Sigmoid colon (tissue), 4 donors: Measurements from ENCODE around the gene SMAP2.

Experiments
- EP300 ChIP-seq, 4 donors: sonication (generic); formaldehyde crosslinking; IDR thresholded peaks; one replicate each; pipeline ENCODE4 v1.6.1; 2017; ENCODE audit warnings: antibody characterized with exemption in 4 of 4
- POLR2A ChIP-seq, 2 donors: fragments of 450-650 bp; IDR thresholded peaks; one replicate each; pipeline ENCODE4 v1.6.1; 2016; ENCODE audit warnings: antibody characterized with exemption in 2 of 2, mild to moderate bottlenecking in 2 of 2, moderate library complexity in 2 of 2
- POLR2AphosphoS5 ChIP-seq, 4 donors: sonication (generic); formaldehyde crosslinking; IDR thresholded peaks; one replicate each; pipeline ENCODE4 v1.6.1; 2017; ENCODE audit warnings: antibody characterized with exemption in 4 of 4
- TF ChIP-seq, protein P1 (sequence below), 4 experiments: fragments of 450-650 bp in 3 of 4; fragments of 200-600 bp in 1 of 4; IDR thresholded peaks; one replicate each; pipeline ENCODE4 v1.5.1; 2016 to 2019; ENCODE audit warnings: antibody characterized with exemption in 4 of 4, mild to moderate bottlenecking in 3 of 4, moderate library complexity in 2 of 4

DNA sequence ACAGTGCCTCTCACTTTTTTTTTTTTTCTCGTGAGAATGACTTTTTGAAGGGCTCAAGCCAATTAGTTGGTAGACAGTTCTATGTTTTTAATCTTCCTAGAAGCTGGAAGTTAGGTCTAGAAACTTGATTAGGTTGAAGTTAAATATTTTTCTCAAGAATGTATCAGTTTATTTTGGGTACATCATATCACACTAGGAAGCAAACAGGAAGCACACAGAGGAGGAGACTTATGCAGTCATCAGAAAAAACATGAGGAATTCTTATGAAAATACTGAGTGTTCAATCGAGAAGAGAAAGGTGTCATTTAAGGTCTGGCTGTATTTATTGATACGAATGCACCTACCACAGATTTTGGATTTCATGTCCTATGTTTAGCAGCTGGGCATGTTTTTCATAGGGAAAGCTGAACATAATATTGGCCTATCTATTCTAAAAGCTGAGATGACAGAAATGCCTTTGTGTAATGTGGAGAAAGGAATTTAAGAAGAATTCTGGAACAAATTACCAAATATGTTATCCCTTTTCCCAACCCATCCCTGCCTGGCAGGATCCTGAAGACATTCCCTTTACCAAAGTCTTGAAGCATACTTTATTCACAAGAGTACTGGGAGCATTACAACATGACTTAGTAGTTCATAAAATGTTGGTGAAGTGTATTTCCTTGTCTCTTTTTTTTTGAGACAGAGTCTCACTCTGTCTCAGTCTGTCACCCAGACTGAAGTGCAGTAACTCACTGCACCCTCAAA is 59.3 kb downstream of the SMAP2 start:
- TF ChIP-seq, protein P1, sequence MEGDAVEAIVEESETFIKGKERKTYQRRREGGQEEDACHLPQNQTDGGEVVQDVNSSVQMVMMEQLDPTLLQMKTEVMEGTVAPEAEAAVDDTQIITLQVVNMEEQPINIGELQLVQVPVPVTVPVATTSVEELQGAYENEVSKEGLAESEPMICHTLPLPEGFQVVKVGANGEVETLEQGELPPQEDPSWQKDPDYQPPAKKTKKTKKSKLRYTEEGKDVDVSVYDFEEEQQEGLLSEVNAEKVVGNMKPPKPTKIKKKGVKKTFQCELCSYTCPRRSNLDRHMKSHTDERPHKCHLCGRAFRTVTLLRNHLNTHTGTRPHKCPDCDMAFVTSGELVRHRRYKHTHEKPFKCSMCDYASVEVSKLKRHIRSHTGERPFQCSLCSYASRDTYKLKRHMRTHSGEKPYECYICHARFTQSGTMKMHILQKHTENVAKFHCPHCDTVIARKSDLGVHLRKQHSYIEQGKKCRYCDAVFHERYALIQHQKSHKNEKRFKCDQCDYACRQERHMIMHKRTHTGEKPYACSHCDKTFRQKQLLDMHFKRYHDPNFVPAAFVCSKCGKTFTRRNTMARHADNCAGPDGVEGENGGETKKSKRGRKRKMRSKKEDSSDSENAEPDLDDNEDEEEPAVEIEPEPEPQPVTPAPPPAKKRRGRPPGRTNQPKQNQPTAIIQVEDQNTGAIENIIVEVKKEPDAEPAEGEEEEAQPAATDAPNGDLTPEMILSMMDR (IDR thresholded peaks at IDR 0.05) = no peak
- TF ChIP-seq POLR2A (IDR thresholded peaks at IDR 0.05) (no peak), POLR2AphosphoS5 (IDR thresholded peaks at IDR 0.05) (no peak), EP300 (IDR thresholded peaks at IDR 0.05) (no peak)
